Stimulated activated CD8-positive, alpha-beta memory T cell treated with anti-CD3 and anti-CD28 coated beads, Interleukin-7, amount 100 ng/mL, for 24 hours (primary cell): ENCODE measurements around the gene GSTM4.

Experiments
- DNase-seq: peaks from one replicate; pipeline ENCODE4 v3.0.0-alpha.2; 2020; ENCODE audit warnings: low read depth

Gene GSTM4

GRCh38 chr1:109655615-109656519, at the start of gene GSTM4:
Gene GSTM4, plus strand, starts transcription at chr1:109656099. Its CDS starts 291 bp downstream, at chr1:109656390.
- peak; percentile 44 for DNase-seq

- no peak for DNase-seq
Measured at GRCh38 chr1:109609881-109610280, 46.0 kb upstream of the GSTM4 start.

- DNase-seq: no peak
Measured at GRCh38 chr1:109610609-109611307, 45.1 kb upstream of the GSTM4 start.

- no peak for DNase-seq
Measured at GRCh38 chr1:109611308-109611990, 44.5 kb upstream of the GSTM4 start.

- DNase-seq: no peak
Measured at GRCh38 chr1:109613361-109614147, 42.3 kb upstream of the GSTM4 start.

- no peak for DNase-seq
Measured at GRCh38 chr1:109615879-109616278, 40.0 kb upstream of the GSTM4 start.

GRCh38 chr1:109616391-109616790, 39.5 kb upstream of the GSTM4 start:
- no peak for DNase-seq

- DNase-seq: no peak
Measured at GRCh38 chr1:109617291-109617801, 38.6 kb upstream of the GSTM4 start.

- DNase-seq: no peak
Measured at GRCh38 chr1:109618661-109619575, 37.0 kb upstream of the GSTM4 start.

- DNase-seq: peak; percentile 55
Measured at GRCh38 chr1:109619576-109620400, 36.1 kb upstream of the GSTM4 start, which contains the start of the genes AMPD2 and GNAT2. Gene AMPD2, plus strand, starts transcription at chr1:109619837. Its CDS starts 1,339 bp downstream, at chr1:109621176. Gene GNAT2, minus strand, starts transcription at chr1:109619616. Its CDS starts 6,746 bp downstream, at chr1:109612870.

- DNase-seq: no peak
Measured at GRCh38 chr1:109620401-109620791, 35.5 kb upstream of the GSTM4 start.

GRCh38 chr1:109620841-109621286, 35.0 kb upstream of the GSTM4 start:
- peak; percentile 95 for DNase-seq

GRCh38 chr1:109621379-109622136, 34.3 kb upstream of the GSTM4 start:
- no peak for DNase-seq

- DNase-seq: no peak
Measured at GRCh38 chr1:109622137-109622892, 33.6 kb upstream of the GSTM4 start.

GRCh38 chr1:109622895-109623294, 33.0 kb upstream of the GSTM4 start:
- no peak for DNase-seq

- DNase-seq: no peak
Measured at GRCh38 chr1:109623601-109624161, 32.2 kb upstream of the GSTM4 start.
